ENCODE measurements around the gene POLR3E. TPM values are rescaled to one million over a fixed set of nuclear protein-coding genes. Genes with fewer than 3 reads are reported as not detected.

POLR3E gene
- total RNA-seq, 4 donors from 2014 or later = 23.2 to 107 (median 46.0) TPM

GRCh38 chr16:22302776-22303363 lies 5.7 kb downstream of the POLR3E start:
- no peaks in the 10 kb centered on the region for H3K9me3 ChIP-seq
- peaks cover 0 to 27% (median 12%) of the 10 kb centered on the region in 4 donors for H3K4me1 ChIP-seq
- intact Hi-C loops (cut with DNase I; ENCODE audit: low total_unique reads) (no loop called here), in situ Hi-C loops (cut with MboI; ENCODE audit: low pct_ligation_motif_present in 1 of 4, low pct_unique_long_range_greater_than_20kb in 1 of 4, low sequenced_read_pairs in 3 of 4) (loop anchor here in 2 of 4 donors (25.0 kb wide), 2 partner anchors 109 to 1116 kb away; no protein-coding TSS in a partner anchor)
- H3K36me3 ChIP-seq = peaks cover 0 to 7% (median 3%) of the 10 kb centered on the region in 4 donors
- DNase-seq = no peak
- no peak overlapping the region for H3K27ac ChIP-seq
- TF ChIP-seq CTCF (IDR thresholded peaks at IDR 0.05) = no peak
- no peak for TF ChIP-seq POLR2A (IDR thresholded peaks at IDR 0.05)
- TF ChIP-seq POLR2AphosphoS5 (IDR thresholded peaks at IDR 0.05) = no peak
- TF ChIP-seq EP300 (IDR thresholded peaks at IDR 0.05; ENCODE audit: low read depth) = no peak
- H3K27me3 ChIP-seq = no peaks in the 10 kb centered on the region
- 93 to 100% methylated on average over 4 to 12 of the region's 12 CpGs for WGBS, 2 donors (ENCODE audit: low coverage in 1 of 2)
- H3K4me3 ChIP-seq = no peak overlapping the region

GRCh38 chr16:22304411-22304810 lies 7.2 kb downstream of the POLR3E start:
- no peak overlapping the region for H3K27ac ChIP-seq
- no peak for DNase-seq
- H3K27me3 ChIP-seq = no peaks in the 10 kb centered on the region
- intact Hi-C loops (cut with DNase I; ENCODE audit: low total_unique reads) (no loop called here), in situ Hi-C loops (cut with MboI; ENCODE audit: low pct_ligation_motif_present in 1 of 4, low pct_unique_long_range_greater_than_20kb in 1 of 4, low sequenced_read_pairs in 3 of 4) (loop anchor here in 2 of 4 donors (25.0 kb wide), 2 partner anchors 108 to 1117 kb away; no protein-coding TSS in a partner anchor)
- no peak overlapping the region for H3K4me3 ChIP-seq
- H3K36me3 ChIP-seq = peaks cover 0 to 19% (median 9%) of the 10 kb centered on the region in 4 donors
- WGBS, 2 donors (ENCODE audit: low coverage in 1 of 2) = 92 to 94% methylated on average over 3 to 4 of the region's 4 CpGs
- no peak for TF ChIP-seq POLR2A (IDR thresholded peaks at IDR 0.05)
- no peak for TF ChIP-seq CTCF (IDR thresholded peaks at IDR 0.05)
- TF ChIP-seq POLR2AphosphoS5 (IDR thresholded peaks at IDR 0.05) = no peak
- TF ChIP-seq EP300 (IDR thresholded peaks at IDR 0.05; ENCODE audit: low read depth) = no peak
- H3K9me3 ChIP-seq = no peaks in the 10 kb centered on the region
- H3K4me1 ChIP-seq = peaks cover 0 to 16% (median 2%) of the 10 kb centered on the region in 4 donors

GRCh38 chr16:22306788-22307187 lies 9.6 kb downstream of the POLR3E start:
- no peaks in the 10 kb centered on the region for H3K27me3 ChIP-seq
- WGBS, 2 donors (ENCODE audit: low coverage in 1 of 2) = 95% methylated on average over 9 of the region's 9 CpGs; no CpG with 5 or more reads in 1 of the 2 donors
- H3K4me1 ChIP-seq = no peaks in the 10 kb centered on the region
- peaks cover 0 to 33% (median 13%) of the 10 kb centered on the region in 4 donors for H3K36me3 ChIP-seq
- in situ Hi-C loops (cut with MboI; ENCODE audit: low pct_ligation_motif_present in 1 of 4, low pct_unique_long_range_greater_than_20kb in 1 of 4, low sequenced_read_pairs in 3 of 4) = loop anchor here in 2 of 4 donors (25.0 kb wide), 2 partner anchors 106 to 1119 kb away; no protein-coding TSS in a partner anchor
- H3K4me3 ChIP-seq = no peak overlapping the region
- no peak overlapping the region for H3K27ac ChIP-seq
- TF ChIP-seq EP300 (IDR thresholded peaks at IDR 0.05; ENCODE audit: low read depth) (no peak), POLR2A (IDR thresholded peaks at IDR 0.05) (no peak), CTCF (IDR thresholded peaks at IDR 0.05) (no peak), POLR2AphosphoS5 (IDR thresholded peaks at IDR 0.05) (no peak)
- no peak for DNase-seq
- intact Hi-C loops (cut with DNase I; ENCODE audit: low total_unique reads) = no loop called here
- H3K9me3 ChIP-seq = no peaks in the 10 kb centered on the region

- in situ Hi-C loops (cut with MboI; ENCODE audit: low pct_ligation_motif_present in 1 of 4, low pct_unique_long_range_greater_than_20kb in 1 of 4, low sequenced_read_pairs in 3 of 4) (loop anchor here in 2 of 4 donors (25.0 kb wide), 2 partner anchors 104 to 1121 kb away; no protein-coding TSS in a partner anchor), intact Hi-C loops (cut with DNase I; ENCODE audit: low total_unique reads) (no loop called here)
- H3K36me3 ChIP-seq = peaks cover 0 to 33% (median 13%) of the 10 kb centered on the region in 4 donors
These were observed 10.6 kb downstream of the POLR3E start for GRCh38 chr16:22307838-22308237.

More at GRCh38 chr16:22307838-22308237, 10.6 kb downstream of the POLR3E start:
- Histone ChIP-seq H3K4me1 (no peaks in the 10 kb centered on the region), H3K27ac (no peak overlapping the region), H3K4me3 (no peak overlapping the region), H3K9me3 (no peaks in the 10 kb centered on the region), H3K27me3 (no peaks in the 10 kb centered on the region)
- 98% methylated on average over 10 of the region's 10 CpGs; no CpG with 5 or more reads in 1 of the 2 donors for WGBS, 2 donors (ENCODE audit: low coverage in 1 of 2)
- no peak for DNase-seq
- no peak for TF ChIP-seq EP300 (IDR thresholded peaks at IDR 0.05; ENCODE audit: low read depth)

All from transverse colon (tissue), 4 donors.